ENCODE results near the gene NCAPD3.

GRCh38 chr11:134260503-134260902 is 36.7 kb upstream of the NCAPD3 start:
- TF ChIP-seq CTCF (conservative IDR thresholded peaks at IDR 0.05; ENCODE audit: low read depth, low read length) = no peak
- TF ChIP-seq EZH2 (IDR thresholded peaks at IDR 0.05; ENCODE audit: low read length, unreplicated experiment) = no peak

Measured in PC-3 (cell line).